ENCODE results near the gene CCDC12.

The CCDC12 gene

DNA sequence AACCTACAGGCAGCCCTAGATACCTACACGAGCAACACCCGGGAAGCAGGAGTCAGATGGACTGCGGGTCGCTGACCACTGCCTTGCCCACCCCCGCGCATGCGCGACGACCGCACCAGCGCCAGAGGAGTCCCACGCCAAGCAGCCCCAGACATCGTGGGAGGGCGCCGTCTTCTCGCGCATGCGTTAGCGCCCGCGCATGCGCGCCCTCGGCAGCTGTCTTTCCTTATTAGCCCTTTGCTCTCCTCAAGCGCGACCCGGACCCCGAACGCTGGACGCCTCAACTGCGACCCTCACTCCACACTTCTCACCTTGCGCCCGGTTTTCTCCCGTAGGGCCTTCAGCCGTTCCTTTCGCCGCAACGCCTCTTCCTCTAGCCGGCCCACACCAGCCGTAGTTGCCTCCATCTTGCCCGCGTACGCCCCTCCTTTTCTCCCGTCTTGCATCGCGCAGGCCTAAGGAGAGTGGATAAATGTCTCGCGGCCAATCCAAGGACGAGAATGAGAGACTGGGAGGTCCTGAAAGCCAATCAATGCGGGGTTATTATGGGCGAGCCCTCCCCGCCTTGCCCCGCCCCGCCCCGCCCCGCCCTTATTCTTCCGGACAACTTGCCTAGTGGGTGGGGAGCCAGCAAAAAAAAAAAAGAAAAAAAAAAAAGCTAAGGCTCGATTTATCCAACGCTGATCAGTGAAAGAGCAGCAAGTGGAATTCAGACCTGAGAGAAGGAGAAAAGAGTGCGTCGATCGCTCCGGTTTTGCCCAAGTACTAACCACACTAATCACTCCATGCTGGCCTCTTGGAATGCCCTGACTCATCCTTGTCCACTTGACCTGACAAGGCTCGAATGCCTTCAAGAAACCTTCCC lies at the start of gene CCDC12:
CCDC12 (minus strand) TSS at position 420 of the 865 bp plus-strand sequence; CDS start at position 407, 13 bp downstream.
- DNase-seq (ENCODE audit: low spot score) = peak; percentile 99

DNA sequence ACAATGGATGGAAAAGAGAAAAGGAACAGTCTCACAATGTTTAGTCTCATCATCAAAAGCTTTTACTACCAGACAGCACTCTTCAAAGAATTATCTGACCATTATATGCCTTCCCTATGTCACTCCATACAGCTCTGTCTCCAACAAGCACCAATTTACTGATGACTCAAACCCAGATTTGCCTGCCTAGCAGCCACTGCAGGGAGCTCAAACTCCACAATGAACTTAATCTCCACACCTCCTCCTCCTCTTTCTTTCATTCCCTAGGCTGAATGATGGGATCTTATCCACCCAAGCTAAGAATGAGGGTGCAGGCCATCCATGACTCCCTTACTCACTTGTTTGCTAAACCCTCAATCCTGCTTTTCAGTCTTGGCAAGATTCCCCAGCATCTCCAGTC lies 48.4 kb upstream of the CCDC12 start:
- no peak for DNase-seq (ENCODE audit: low spot score)

DNA sequence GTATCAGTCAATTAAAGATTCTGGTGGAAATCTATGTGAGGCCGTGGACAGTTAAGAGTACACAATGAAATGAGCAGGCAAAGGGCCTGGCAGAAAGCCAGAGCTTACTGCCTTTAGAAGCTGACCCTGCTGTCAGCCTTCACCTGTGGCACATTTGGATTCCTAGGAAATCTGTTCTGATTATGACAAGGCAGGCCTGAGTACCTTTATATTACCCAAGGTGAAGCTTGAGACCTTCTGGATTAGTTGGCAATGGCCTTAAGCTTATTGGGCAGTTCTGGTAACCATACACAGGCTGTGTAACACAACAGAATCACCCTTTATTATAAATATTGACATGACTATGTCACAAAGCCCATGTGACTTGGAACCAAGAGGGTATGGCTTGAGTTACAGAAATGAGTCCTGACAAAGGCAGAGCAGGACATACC lies 46.1 kb upstream of the CCDC12 start:
- no peak for DNase-seq (ENCODE audit: low spot score)

DNA sequence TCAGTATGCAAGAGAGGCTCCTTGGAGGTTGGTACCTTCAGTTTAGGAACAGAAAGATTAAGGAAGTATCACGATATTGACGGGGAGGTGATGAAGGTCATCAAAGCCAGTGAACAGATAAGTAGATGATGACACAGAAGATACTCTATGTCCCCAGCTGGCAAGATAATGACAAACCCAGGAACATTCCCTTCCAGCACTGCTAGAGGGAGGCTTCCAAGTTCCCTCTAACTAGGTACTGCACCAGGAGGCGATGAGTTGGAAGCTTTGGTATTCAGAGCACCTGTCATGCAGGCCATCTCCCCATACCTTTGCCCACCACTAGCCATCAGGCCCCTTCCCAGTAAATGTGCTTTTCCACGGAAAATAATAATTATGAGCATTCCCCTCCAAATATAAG lies 43.8 kb upstream of the CCDC12 start:
- no peak for DNase-seq (ENCODE audit: low spot score)

DNA sequence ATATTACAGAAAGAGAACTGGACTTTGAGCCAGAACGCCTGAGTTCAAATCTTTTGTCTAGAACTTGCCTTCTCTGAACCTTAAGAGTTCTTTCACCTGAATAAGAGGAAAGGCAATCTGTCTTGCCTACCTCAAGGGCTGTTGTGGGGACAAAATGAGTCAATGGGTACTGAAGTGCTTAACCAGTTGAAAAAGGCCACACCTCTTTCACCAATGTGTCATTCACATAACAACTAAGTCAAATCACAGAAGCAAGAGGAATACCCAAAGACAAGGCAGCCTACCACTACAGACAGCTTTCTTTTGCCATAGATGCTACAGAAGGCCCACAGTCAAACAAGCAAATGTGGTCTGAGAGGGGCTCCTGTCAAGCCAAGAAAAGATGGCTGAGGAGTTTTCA lies 42.7 kb upstream of the CCDC12 start:
- no peak for DNase-seq (ENCODE audit: low spot score)

DNA sequence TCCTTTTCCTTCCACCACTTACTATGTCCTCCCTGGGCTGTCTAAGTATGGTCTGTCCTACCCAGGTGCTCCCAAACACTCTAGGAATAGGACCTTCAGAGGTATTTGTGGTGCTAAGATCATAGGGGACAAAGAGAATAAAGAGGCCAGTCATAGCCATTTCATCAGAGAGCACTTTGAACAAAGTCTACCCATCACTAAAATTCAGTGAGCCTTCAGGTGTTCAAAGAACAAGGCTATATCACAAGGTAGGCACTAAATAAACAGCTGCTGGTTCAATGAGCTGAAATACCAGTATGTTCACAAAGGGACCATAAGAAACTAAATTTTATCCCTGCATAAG lies 41.7 kb upstream of the CCDC12 start:
- DNase-seq (ENCODE audit: low spot score) = no peak

DNA sequence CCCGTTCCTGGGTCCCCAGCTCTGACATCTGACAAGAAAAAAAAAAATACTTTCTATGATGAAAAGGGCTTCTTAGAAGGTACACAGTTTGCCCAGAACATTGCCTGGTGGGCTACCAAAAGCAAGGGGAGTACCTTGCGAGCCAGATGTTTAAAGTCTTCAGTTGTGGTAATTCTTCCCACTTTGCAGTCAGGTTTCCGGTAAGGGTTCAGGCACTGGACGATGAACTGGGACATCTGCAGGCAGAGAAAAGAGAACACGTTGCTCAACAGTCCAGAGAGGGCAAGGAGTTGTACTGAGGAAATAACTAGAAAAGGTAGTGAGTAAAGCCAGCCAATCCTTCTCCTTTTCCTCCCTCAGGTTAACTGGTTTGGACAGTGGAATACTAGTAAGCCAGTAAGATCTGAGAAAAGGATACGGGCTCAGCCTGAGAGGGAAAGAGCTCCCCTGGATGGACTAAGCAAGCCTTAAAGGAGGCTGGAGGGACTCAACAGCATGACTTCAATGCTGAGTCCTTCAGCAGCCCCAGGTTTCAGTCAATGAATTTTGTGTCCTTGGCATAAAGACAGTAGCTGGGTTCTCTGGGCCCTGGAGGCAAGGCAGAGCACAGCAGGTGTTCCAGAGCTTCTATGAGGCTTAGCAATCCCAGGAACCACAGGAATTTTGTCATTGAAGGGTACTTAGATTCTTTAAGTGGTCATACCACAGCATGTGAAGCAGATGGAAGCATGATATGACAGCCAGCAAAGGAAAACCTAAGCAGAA lies 41.1 kb upstream of the CCDC12 start:
- no peak for DNase-seq (ENCODE audit: low spot score)

DNA sequence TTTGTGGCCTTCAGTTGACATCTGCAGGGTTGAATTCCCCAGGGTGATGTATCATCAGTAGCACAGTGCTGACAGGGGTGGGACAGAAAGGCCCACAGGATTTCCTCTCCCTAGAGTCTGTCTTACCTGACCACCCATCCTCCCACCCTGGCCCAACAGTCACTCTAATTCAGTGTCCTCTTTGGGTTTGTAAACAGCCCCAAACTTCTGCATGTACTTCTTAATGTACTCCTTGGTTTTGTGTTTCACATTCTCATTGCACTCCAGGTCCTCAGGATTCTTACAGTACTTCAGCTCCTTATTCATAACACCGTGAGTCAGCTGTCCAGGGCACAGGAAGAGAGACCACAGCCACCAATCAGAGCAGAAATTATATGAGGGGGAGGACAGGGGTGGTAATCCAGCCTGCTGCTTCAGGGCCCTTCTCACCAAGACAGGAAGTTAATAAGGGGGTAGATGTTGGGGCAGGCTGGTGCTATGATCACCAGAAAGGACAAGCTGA lies 40.4 kb upstream of the CCDC12 start:
- DNase-seq (ENCODE audit: low spot score) = no peak

DNA sequence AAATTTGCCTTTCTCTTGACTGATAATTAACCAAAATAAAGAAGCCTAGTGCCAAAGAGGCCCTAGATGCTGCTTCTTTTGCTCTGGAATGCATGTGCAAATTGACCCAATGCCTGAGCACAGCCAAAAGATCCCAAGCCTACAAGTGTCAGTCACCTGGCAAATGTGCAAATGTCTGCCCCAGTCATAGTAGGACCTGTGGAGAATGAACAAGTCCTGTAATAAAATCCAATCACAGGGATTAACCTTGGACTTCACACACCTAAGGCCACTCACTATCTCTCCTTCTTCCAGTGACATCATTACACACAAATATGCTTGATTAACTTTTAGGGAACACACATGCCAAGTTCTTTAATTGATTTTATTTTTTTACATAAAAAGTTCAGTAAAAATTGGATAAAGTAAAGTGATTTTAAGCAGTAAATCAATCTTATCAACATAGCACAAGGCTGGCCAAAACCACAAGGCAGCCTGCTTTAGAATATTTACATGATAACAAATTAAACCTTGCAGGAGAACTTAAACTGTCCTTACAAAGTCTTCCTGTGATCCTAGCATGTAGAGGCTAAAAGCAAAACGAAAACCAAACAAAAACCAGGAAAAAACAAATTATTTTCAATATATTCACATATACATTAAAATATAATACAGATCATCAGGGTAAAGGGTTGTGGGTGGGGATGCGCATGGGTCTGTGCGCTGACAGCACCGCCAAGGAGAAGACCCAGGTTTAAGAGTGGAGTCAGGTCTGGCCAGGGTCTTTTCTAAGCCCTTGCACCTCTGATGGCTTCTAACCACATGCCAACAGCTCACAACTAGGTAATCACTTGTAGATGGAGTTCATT lies 39.8 kb upstream of the CCDC12 start:
- no peak for DNase-seq (ENCODE audit: low spot score)

DNA sequence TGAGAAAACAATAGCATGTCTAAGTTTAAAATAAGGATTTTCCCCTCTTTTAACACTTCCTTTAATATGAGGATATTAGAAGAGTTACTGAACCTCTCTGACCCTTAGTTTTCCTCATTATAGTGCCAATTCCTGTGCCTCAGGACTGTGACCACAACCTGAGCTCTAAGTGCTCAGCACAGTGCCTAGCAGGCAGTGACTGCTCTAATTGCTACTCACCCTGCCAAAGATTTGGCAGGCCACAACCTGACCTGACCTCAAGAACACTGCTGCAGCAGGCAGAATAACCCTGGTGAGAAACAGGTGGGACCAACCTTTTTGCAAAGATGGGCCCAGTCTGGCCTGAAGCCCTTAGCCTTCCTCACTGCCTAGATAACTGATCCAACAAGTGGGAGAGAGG lies 38.6 kb upstream of the CCDC12 start:
- no peak for DNase-seq (ENCODE audit: low spot score)

DNA sequence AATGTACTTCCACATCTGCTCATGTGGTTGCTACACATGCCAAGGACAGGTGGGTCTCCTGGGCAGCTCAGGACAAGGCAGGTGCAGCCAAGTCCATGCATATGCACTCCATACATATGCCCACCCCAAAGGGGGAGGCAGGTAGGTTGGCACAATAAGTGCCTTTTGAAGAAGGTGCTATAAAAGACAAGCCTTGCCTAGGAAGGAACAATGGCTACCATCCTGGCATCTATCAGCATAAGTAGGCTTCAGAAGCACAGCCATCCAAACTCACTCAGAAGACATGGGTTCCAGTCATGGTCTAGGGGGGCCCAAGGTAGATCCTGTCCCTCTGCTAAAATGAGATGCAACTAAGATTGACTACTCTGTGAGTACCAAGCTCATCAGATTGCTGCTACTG lies 37.5 kb upstream of the CCDC12 start:
- no peak for DNase-seq (ENCODE audit: low spot score)

DNA sequence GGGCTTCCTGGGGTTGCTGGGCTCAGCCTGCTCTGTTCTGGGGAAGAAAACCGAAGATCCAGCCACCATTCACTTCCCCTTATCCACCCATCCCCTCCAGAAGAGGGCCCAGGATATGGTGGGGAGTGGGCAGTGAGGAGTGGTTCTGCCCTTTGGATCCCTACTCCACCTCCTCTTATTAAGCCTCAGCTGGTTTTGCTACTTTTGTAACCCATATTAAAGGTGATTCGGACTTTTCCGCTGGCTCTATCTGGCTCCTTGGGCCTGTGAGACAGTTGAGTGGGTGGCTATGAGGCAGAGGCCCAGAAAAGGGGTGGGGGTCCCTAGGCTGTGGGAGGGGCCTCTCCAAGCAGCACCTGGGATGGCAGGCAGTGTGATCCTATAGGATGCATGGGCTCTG lies 36.7 kb upstream of the CCDC12 start:
- no peak for DNase-seq (ENCODE audit: low spot score)

DNA sequence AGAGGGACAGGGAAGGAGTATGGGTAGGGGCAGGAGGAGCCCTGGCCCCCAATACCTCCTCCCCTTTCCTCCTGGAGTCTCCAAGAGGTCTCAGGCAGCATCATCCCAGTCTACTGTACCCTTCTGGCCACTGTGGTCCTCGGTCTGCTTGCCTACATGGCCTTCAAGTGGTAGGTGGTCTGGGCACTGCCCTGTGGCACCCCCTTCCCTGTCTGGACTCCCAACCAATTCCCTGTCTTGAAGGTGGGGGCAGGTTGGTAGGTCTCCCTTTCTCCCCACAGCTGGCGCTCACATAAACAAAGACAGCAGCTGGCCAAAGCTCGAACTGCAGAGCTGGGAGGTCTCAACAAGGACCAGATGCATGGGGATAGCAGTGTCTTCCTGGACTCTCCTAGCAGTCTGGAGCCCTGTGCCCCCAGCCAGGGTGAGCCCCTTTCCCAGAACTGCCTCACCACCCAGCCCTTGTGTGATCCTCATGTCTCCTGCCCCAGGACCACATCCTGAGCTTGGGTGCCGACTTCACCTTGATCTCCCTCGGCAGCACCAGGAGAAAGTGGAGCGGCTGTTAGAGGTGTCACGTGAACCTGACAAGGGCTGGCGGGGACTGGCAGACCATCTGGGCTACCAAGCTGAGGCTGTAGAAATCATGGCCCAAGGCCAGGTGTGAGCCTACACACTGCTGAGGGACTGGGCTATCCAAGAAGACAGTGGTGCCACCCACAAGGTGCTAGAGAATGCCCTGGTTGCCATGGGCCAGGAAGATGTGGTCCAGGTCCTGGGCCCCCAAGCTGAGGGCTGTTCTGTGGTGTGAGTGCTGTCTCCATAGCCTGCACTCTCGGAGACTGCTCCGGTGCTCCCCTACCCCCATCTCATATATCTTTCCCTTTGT lies 36.0 kb upstream of the CCDC12 start:
- no peak for DNase-seq (ENCODE audit: low spot score)

DNA sequence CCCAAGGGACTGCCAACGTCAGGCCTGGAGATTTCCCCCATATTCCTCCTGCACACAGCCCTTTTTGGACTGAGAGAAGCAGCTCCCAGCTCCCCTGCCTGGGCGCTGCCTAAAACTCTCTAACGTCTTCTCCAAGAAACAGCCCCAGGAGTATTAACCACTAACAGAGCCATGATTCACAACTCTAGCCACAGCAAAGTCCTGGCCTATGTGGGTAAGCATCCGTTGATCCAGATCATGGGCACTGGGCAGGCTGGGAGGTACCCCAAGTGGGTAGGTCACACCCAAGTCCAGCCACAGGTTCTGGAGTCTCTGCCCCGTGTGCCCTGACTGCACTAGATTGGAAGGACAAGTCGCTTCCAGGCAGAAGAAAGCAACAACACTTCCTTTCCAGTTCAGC lies 34.8 kb upstream of the CCDC12 start:
- DNase-seq (ENCODE audit: low spot score) = no peak

DNA sequence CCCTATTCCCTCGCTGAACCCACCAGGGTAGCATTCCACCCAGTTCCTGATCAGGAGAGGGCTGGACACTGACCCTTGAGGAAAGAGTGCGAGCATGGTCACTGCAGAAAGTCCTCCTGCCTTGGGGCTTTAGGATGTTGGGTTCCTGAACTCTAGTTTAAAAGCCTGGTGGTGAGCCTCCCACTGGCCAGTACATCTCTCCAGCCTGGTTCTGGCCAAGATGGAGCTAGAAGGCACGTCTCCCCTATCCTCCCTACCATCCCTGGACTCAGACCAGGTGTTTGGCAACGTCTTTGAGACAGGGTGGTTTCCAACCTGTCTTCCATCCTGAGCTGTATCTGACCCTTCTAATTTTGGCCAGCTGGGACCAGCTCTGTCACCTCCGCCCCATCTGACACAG lies 34.4 kb upstream of the CCDC12 start:
- no peak for DNase-seq (ENCODE audit: low spot score)

DNA sequence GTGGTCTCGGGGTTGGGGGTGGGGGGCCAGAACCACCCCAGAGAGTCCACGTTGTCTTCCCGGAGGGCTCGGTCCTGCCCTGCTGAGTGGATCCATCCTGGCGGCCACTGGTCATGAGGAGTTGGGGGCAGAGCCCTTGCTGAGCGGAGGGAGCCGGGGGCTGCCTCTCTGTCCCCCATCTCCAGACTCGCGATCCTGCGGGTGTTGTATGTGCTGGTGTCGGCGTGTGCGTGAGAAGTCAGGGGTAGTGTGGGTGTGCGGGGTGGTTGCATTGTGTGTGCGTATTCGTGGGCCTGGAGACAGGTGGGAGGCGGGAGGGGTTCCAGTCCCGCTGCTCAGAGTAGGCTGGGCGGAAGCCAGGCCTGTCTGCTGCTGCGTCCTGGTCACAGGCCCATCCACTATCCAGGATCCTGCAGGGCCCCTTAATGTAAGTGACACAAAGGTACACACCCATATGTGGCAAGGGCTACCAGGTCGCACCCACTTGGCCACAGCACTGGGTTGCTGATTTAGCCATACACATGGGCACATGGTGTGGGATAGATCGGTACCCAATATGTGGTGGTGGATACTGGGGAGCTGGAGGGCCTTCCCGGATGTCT lies 33.7 kb upstream of the CCDC12 start:
- no peak for DNase-seq (ENCODE audit: low spot score)

DNA sequence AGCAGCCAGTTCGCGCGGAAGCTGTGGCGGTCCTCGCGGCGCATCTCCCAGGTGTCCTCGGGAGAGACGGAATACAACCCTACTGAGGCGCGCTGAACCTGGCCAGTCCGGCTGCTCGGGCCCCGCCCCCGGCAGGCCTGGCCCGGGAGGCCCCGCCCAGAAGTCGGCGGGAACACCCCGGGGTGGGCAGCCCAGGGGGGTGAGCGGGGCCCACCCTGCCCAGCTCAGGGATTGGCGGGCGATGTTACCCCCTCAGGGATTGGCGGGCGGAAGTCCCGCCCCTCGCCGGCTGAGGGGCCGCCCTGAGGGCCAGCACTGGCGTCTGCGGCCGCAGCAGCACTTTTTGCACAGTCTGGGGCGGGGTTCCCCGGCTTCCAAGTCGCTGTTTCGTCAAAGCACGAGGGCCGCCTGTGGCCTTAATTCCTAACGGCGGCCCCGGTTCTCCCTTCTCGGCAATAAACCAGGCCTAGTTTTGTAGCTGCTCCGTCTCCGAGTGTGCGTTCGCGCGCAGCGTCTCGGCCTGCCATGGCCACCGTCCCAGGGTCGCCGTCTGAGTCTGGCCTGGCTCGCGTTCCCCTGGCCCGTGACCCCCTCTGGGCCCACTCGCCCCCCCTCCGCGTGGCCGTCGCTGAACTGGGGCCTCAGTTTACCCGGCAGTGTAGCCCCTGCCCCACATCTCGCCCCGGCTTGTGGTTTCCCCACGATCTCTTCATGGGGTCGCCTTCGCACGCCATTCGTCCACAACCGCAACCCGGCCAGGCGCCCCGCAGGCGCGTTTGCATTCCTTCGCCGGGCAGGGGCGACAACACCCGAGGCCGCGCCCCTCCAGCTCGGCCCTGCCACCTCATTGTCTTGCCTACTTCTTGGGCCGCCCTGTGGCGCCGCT lies 32.9 kb upstream of the CCDC12 start:
- DNase-seq (ENCODE audit: low spot score) = peak; percentile 97

DNA sequence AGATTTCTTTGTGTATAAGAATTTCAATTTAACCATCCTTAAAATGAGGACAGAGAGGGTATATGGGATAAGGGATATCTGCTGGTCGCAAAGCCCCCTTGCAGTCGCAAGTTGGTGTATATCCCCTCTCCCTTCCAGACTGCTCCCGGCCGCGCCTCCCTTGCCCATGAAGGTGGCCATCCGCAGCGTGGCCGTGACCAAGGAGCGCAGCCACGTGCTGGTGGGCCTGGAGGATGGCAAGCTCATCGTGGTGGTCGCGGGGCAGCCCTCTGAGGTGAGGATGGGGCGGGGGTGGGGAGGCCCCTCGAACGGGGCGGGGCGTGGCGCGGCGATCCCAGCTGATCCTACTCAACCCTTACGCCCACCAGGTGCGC lies 32.3 kb upstream of the CCDC12 start:
- no peak for DNase-seq (ENCODE audit: low spot score)

DNA sequence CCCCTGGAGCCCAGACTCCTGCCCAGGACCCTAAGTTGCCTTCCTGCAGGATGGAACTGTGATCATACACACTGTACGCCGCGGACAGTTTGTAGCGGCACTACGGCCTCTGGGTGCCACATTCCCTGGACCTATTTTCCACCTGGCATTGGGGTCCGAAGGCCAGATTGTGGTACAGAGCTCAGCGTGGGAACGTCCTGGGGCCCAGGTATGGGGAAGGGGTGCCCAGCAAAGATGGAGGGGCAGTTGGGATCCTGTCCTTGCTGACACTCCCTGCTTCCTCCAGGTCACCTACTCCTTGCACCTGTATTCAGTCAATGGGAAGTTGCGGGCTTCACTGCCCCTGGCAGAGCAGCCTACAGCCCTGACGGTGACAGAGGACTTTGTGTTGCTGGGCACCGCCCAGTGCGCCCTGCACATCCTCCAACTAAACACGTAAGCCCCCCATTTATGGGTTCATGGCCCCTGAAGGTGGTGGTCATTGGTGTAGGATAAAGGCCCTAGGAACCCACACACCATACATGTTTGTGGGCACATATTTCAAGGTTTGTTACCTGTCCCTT lies 31.8 kb upstream of the CCDC12 start:
- no peak for DNase-seq (ENCODE audit: low spot score)
